ENCODE results near the gene DNAJC2.
"Not testable (repeated sequence)": the region's sequence is repeated elsewhere in the genome, so short reads cannot be mapped to it uniquely, and the experiment has no call there.

The DNAJC2 gene

DNA sequence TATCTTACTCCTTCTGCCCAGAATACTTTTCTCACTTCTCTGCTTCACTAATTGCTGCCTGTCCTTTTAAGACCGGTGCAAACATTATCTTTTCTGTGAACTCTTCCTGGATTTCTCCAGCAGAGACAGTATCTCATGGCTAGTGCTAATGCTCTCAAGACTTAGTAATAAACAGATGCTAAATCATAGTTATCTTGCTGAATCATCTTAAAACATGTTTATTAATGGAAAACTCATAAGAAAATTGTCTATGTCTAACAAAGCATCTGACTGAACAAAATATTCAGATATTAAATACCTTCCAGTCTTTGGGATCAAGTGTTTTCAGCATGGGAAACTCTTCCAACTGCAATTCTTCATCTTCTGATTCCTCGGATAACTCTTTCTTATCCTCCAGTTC, 3.1 kb downstream of the DNAJC2 start:
- DNase-seq = no peak

DNA sequence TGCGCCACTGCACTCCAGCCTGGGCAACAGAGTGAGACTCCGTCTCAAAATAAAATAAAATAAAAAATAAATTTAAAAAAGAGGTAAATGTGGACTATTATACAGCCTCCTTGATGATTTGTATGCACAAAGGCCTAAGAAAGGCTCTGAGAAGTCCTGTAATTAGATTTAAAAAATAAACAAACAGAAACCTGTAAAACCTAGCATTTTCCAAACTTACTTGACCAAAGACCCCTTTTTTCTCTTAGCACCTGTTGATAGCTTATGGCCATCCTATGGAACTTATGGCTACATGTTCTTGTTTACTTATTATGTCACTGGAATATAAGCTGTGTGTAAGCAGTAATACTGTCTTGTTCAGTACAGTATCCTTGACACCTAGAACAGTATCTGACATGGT, 5.7 kb downstream of the DNAJC2 start:
- DNase-seq = no peak

DNA sequence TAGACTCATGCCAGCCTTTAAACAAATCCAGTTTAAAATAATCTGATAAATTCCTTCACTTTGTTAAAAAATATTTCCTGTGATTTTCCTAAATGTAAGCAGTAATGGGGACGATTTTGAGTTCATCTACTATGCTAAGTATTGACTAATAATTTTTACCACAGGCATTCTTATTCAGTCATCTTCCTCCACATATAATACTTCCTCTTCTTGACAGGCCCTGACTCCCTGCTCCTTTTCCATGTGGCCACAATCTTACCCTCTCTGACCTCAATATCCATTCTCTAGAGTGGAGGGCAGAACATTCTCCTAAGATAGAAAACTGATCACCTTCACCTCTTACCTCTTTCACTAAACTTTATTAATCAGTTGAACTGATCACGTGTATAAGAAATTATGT, 7.8 kb downstream of the DNAJC2 start:
- DNase-seq = no peak

DNA sequence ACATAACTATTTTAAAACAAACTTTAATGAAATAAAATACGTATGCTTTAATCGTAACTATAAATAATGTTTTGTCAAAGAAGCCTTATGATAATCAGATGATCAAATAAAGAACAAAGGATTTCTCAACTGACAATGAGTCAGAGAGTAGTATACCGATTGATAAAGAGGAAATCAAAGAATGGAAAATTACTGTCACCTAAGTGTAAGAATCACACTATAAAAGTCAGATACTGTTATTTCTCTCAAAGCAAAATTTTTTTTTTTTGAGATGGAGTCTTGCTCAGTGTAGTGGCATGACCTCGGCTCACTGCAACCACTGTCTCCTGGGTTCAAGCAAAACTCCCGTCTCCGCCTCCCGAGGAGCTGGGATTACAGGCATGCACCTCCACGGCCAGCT, 18.8 kb downstream of the DNAJC2 start:
- no peak for DNase-seq

DNA sequence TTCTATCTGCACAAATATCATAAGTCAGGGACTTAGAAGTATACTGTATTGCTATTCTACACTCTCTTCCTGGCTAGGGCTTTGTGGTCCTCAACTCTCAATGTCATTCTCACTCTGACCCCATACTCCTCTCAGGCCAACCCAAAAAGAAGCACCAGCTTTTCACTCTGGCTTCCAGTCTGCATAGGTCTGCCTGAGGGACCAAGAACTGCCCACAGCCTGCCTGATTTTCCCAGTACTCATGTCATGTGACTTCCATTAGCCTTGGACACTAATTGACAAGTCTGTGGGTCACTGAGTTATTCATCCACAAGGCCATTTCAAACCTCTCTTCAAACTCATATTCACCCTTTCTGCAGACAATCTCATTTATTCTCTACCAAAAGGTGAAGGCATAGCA, 27.6 kb downstream of the DNAJC2 start:
- no peak for DNase-seq

DNA sequence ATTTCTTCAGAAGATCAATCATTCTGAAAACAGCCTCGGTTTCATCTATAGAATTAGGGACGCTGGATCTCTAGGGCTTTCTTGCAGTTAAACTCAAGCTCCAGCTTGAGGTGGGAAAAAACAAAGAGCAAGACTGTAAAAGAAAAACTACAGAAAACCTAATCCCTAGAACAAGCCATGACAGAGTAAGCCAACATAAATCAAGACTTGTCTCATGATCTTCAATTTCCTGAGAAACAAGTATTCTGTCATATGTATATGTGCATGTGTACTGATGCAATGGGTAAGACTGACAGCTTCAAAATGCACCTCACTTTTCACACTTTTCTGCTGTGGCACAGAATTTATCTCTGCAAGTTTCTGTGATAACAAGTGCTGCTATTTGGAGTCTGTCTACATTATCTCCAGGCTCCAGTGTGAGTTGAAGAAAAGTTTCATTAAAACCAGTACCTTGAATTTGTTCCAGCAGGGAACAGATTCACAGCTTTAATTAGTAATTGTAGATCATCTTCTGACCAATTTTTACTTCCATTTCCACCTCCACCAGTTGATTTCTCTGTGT, 28.1 kb downstream of the DNAJC2 start:
- DNase-seq = no peak

DNA sequence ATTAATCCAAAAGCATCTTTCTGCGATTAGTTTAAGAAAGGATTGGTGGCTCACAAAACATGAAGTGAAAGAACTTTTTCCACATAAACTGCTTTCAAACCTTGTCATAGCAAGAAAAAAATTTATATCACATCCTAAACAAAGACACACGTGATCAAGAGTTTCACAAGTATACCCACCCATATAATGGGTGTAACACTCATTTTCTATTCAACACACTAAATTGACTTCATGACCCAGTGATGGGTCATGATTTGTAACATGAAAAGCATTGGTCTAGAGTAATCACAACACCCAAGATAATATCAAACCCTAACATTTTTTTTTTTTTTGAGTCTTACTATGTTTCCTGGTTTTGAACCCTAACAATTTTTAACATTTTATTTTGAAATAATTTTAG, 29.7 kb downstream of the DNAJC2 start:
- DNase-seq = no peak

DNA sequence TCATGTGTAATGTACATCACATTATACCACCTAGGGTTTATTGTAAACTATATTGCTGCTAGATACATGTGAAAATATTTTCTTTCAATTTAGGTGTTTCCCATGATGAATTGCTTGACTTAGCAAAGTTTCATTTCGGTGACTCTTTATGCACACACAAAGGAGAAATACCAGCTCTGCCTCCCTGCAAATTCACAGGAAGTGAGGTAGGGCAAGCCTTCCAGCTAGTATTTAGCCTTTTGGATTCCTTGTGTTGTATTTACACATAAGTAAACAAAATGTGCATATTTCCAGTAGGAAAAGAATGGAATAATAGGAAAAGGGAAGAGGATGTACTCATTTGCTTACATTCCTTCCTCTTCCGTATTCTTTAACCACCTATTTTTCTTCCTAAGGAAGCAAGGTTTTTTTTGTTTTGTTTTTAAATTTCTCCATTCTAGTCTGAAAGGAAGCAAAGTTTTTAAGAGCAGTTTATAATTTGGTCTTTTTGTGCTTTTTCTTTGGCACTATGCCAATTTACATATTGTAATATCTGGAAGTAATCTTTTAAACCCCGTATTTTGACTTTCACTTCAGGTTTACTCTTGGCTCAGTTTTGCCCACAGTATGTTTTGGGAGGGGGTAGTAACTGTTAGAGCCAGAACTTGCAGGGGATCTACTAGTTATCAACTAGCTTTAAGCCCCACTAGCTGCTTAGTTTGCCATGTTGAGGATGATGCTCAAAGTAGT, 36.9 kb downstream of the DNAJC2 start:
- no peak for DNase-seq

DNA sequence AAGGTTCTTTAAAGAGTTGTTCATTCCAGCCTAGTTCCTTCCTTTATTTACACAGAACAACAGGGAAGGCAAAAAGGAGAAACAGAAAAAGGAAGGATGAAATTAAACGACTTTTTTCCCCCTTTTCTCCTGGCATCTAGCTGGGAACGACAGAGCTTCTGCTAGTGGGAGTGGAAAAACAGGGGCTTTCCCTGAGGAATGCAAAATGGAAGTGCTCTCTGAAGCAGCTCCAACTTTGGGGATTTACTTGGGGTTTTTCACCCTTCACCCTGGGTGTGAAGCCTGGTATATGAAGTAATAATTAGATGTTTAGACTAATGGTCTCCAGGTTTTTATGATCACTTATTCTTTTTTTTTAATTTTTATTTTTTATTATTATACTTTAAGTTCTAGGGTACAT, 43.1 kb downstream of the DNAJC2 start:
- DNase-seq = no peak

DNA sequence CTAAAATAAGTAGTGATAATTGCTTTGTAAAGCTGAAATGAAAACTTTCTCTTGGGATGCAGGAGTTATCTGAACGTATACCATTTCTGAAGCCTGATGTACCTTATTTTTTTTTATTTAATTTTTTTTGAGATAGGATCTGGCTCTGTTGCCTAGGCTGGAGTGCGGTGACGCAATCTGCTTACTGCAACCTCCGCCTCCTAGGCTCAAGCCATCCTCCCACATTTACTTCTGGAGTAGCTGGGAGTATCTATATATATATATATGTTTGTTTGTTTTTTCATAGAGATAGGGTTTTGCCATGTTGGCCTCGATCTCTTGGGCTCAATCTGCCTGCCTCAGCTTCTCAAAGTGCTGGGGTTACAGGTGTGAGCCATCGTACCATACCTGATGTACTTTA, 44.9 kb downstream of the DNAJC2 start:
- no peak for DNase-seq

DNA sequence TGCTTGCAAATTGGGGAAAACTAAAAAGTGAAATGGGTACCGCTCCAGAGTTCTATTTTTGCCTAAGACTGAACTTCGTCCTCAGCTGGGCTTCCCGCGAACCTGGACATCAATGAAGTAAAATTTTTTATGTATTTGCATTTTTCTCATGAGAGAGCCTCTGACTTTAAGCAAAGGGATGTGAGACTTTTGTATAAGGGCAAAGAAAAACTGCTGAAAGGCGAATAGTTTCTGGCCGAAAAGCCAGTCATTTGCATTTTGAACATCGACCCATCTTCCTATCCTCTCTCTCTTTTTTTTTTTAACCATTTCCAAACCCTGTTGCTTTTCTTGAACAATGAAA, 46.8 kb downstream of the DNAJC2 start:
- DNase-seq = no peak

DNA sequence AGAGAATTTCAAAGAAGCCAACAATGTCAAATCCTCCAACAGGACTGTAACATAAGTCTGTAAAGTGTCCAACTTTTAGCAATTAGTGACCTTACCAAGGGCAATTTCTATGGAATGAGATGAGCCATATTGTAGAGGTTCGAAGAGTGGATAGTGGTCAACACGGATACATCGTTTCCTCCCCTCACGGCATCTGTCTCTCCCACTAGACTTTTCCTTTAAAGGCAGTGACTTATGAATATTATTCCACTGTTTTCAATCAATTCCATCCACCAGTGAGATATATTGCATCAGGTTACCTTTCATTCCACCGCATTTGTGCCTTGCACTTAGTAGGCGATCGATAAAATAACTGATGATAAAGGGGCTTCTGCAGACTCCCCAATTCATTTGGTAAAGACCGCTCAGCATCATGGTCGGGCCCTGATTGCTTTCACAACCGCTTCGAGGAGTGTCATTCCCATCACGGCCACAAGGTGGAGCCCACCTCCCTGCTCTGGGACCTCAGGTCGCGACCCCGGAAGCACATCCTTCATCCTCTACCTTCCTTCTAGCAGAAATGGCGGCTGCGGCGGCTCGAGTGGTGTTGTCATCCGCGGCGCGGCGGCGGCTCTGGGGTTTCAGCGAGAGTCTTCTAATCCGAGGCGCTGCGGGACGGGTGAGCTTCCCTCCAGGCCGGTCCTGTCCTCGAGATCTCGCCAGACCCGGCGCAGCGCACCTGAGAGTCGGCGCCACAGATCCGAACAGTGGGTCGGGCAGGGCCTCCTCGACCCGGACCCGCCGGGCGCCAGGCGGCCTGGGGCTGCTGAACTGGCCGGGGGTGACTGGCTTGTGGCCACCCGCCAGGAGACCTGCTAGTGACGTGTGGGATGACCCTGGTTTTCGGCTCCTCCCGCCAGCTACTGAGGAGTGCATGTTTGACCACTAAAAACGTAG, 47.4 kb downstream of the DNAJC2 start, which contains the start of gene PMPCB:
Gene PMPCB (plus strand): TSS at position 535 of the 936 bp plus-strand sequence. CDS start 25 bp downstream, at position 560.
- DNase-seq = peak; percentile 96

DNA sequence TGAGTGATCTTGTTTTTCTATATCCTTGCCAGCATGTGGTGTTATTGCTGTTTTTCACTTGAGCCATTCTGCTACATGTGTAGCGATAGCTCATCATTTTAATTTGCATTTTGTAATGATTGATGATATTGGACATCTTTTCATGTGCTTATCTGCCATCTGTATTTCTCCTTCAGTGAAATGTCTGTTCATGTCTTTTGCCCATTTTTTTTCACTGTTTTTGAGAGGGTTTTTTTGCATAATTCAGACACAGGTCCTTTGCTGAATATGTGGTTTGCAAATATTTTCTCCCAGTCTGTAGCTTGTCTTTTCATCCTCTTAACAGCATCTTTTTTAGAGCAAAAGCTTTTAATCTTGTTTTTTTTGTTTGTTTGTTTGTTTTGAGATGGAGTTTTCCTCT, 51.0 kb downstream of the DNAJC2 start:
- no peak for DNase-seq

DNA sequence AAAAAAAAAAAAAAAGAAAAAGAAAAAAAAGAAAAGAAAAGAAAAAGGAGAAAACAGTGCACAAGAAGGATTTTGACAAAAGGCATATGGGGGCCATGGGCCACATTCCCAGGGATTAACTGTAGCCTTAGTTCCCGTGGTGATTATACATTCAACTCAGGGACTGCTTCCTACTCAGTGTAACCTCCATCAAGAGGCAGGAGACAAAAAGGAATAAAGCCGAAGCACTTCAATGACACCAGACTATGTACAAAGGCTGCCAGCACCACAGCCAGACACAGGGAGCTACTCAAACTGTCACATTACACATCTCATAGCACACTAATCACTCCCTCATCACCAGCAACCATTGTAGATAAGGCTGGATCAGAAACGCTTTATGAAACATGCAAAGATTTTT, 52.4 kb downstream of the DNAJC2 start:
- no peak for DNase-seq

DNA sequence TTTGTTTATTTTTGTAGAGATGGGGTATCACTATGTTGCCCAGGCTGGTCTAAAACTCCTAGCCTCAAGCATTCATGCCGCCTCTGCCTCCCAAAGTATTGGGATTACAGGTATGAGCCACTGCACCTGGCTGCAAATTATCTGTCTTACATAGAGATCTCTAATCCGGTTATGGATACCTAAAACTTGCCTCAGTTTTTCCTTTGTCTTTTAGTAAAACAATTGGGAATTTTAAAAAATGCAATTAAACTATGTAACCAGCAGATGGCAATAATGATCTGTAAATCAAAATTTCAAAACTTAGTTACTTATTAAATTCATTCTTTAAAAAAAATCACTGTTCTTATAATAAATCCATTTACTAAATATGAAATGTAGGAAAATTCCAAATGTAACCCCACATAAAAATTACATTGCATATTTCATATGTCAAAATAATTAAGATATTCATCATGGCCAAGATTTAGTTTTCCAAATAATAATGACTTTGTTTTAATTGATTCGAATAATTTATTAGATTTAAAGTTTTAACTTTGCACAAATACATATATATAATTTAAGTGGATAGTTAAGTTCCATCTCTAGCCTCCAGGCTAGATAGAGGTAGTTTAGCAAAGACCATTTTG, 61.7 kb downstream of the DNAJC2 start:
- not testable (repeated sequence) for DNase-seq

DNA sequence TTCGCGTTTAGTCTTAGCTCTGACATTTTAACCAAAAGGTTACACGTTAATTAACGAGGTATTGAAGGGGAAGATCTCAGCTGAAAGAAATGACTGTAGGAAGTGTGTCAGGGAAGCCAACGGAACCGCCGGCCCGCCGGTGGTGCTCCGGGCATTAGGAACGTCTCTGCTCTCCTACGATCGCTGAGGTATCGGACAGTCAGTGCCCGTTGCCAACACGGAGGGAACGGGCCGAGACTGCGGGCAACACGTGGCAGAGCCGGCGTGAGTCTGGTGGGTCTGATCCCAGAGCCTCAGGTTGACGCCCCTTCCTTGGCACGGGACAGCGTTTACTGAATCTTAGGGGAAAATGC, 63.8 kb downstream of the DNAJC2 start:
- peak; percentile 41 for DNase-seq

DNA sequence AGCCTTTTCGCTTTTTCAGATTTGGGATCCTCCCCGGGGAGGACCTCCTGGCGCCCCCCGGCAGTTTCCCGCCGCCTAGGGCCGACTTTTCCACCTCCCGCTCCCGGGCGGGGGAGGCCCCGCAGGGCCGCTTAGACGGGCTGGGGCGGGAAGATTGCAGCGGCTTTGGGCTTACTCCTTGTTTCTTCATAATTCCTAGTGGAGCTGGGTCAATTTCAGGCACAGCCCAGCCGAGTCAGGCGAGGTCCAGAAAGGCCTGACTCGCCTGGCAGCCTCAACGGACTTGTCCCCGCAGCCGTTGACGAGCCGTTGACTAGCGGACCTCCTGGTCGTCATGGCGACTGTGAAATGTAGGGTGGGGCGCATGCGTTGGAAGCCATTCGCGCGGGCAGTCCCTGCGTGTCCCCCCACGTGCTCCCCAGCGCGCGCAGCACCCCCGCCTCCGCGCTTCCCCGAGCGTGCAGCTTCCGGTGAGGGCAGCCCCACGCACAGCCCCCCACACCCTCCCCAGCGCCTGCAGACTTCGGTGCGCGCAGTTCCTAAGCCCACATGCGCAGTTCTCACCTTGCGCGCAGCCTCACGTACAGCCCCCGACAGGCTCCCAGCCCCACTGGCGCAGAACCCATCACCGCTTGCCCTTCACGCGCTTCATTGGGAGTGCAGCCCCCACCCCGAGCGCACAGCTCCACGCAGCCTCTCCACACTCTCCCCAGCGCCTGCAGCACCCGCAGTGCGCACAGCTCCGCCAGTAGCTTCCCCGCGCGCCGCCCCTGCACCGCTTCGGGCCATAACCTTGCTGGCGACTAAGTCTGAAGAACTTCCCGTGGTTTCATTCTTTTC, 64.4 kb downstream of the DNAJC2 start:
- DNase-seq = peak; percentile 84

DNA sequence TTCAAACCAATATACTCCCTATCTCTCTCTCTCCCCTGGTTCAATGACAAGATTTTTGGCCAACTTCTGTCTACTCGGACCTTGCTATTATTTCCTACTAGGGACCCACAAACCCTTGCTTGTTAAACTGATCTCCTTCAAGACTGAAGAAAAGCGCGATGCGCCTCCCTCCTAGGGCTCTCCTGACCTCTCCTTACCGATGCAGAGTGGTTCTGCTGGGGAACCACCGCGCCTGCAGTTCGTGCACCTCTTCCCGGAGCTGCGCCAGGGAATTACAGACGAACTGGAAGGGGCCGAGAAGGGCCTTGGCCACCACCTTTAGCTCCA, 65.0 kb downstream of the DNAJC2 start:
- not testable (repeated sequence) for DNase-seq

DNA sequence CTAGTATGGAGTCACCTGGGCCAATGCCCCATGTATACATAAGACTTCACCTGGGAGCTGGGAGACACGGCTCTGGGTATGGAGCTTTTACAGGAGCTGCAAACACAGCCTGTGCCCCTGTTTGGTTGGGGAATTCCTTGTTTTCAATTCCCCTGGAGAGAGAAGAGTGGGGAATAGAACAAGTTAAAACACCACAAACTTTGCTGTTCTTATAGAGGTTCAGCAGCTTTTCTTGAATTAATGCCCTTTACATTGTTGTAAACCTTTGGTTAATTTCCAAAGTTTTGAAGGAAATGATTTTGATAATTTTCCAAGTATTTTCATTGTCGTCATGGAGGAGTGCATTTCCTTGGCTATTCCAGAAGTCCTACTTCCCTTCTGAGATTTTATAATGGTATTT, 66.4 kb downstream of the DNAJC2 start:
- not testable (repeated sequence) for DNase-seq

DNA sequence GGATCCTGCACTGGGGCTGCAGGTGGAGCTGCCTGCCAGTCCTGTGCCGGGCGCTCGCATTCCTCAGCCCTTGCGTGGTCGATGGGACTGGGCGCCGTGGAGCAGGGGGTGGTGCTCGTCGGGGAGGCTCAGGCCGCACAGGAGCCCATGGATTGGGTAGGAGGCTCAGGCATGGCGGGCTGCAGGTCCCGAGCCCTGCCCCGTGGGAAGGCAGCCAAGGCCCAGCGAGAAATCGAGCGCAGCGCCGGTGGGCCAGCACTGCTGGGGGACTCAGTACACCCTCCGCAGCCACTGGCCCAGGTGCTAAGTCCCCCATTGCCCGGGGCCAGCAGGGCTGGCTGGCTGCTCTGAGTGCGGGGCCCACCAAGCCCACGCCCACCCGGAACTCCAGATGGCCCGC, 69.7 kb downstream of the DNAJC2 start:
- not testable (repeated sequence) for DNase-seq

DNA sequence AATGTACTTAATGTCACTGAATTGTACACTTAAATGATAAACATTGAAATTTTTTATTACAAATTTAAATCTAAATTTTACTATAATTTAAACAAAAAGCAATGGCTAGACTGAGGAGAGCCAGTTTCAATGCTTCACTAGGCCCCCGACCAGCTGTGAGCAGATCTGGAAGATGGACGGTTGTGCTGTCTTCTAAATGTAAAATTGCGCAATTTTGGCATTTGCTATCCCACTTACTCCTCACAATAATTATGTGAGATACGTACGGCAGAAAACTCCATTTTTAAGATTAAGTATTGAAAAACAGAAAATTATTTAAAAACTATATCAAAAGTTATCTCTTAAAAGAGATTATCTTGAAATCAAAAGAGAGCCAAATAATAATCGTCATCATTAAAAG, 71.2 kb downstream of the DNAJC2 start:
- not testable (repeated sequence) for DNase-seq

DNA sequence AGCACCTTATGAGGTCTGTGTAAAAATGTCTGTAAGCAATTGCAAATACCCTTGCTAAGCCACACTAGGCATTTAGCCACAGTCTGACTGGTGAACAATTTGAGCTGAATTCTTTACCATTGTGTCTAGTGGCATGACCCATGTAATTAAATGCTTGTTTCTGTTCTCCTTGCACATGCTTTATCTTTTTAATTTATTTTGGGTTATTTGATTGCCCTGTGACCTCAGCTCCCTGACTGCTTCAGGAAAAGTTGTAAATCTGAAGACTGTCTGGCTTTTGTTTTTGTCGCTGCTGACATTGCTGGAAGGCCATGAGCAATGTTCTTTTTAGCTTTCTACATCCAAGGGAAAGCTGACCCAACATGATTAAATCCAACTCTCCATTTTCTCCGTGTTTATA, 78.3 kb downstream of the DNAJC2 start:
- DNase-seq = not testable (repeated sequence)

DNA sequence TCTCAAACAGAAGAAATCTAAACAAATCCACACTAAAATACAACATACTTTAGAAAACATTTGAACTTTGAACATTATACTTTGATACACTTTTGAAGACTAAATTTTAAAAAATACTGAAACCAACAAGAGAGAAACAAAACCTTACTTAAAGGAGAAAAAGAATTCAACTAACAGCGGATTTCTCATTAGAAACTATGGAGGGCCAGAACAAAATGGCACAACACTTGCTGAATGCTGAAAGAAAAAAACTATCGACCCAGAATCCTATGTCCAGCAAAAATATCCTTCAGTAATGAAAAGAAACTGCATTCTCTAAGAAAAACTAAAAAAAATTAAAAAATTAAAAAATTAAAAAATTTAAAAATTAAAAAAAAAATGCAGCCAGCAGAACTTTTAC, 80.5 kb downstream of the DNAJC2 start:
- DNase-seq = not testable (repeated sequence)
